ENCODE results near the gene KCNB1. TPM values are rescaled to one million over a fixed set of nuclear protein-coding genes. Genes with fewer than 3 reads are reported as not detected.

KCNB1 gene
- polyA plus RNA-seq, 1 donor from 2014 or later = 3.6 TPM

- Histone ChIP-seq H3K9ac (ENCODE audit: low read length) (no peak overlapping the region), H3K36me3 (ENCODE audit: insufficient read depth, low read length) (no peaks in the 10 kb centered on the region), H2AFZ (ENCODE audit: low read depth, low read length) (no peak overlapping the region), H3F3A (ENCODE audit: insufficient read depth, low read length, poor library complexity, severe bottlenecking) (no peaks in the 10 kb centered on the region), H3K9me2 (ENCODE audit: insufficient read depth, low read length) (no peaks in the 10 kb centered on the region), H3K4me3 (ENCODE audit: low read length) (no peak overlapping the region), H3K27ac (ENCODE audit: low read length) (no peak overlapping the region), H3K9me3 (ENCODE audit: low read length) (no peaks in the 10 kb centered on the region), H3K79me2 (replicated peaks; ENCODE audit: insufficient read depth, low read length) (no peaks in the 10 kb centered on the region), H4K20me1 (ENCODE audit: insufficient read depth) (no peaks in the 10 kb centered on the region), H3K4me2 (ENCODE audit: low read length) (no peak overlapping the region), H3K27me3 (ENCODE audit: insufficient read depth, low read depth, low read length) (no peaks in the 10 kb centered on the region)
- no peak for TF ChIP-seq MXI1 (conservative IDR thresholded peaks at IDR 0.05; ENCODE audit: poor library complexity, severe bottlenecking)
- TF ChIP-seq EZH2 (IDR thresholded peaks at IDR 0.05; ENCODE audit: borderline replicate concordance, insufficient read depth, low read length, poor library complexity, severe bottlenecking) = no peak
- no peak for TF ChIP-seq EP300 (conservative IDR thresholded peaks at IDR 0.05; ENCODE audit: poor library complexity, severe bottlenecking)
- no peak for TF ChIP-seq CTCF (IDR thresholded peaks at IDR 0.05; ENCODE audit: poor library complexity, severe bottlenecking)
- TF ChIP-seq TAF1 (IDR thresholded peaks at IDR 0.05; ENCODE audit: low read depth) = no peak
- TF ChIP-seq POLR2AphosphoS5 (IDR thresholded peaks at IDR 0.05) = no peak
- no peak for TF ChIP-seq RAD21 (conservative IDR thresholded peaks at IDR 0.05)
- no peak for TF ChIP-seq REST (IDR thresholded peaks at IDR 0.05; ENCODE audit: borderline replicate concordance)
Observed at GRCh38 chr20:49409302-49409974, 73.0 kb downstream of the KCNB1 start.

- Histone ChIP-seq H3K9me2 (ENCODE audit: insufficient read depth, low read length) (no peaks in the 10 kb centered on the region), H3K27me3 (ENCODE audit: insufficient read depth, low read depth, low read length) (no peaks in the 10 kb centered on the region)
- TF ChIP-seq SMC3 (conservative IDR thresholded peaks at IDR 0.05; ENCODE audit: poor library complexity) (no peak), EP300 (conservative IDR thresholded peaks at IDR 0.05; ENCODE audit: poor library complexity, severe bottlenecking) (no peak), RAD21 (conservative IDR thresholded peaks at IDR 0.05) (no peak), POLR2AphosphoS5 (IDR thresholded peaks at IDR 0.05) (no peak), TAF1 (IDR thresholded peaks at IDR 0.05; ENCODE audit: low read depth) (no peak), MXI1 (conservative IDR thresholded peaks at IDR 0.05; ENCODE audit: poor library complexity, severe bottlenecking) (no peak), CTCF (IDR thresholded peaks at IDR 0.05; ENCODE audit: poor library complexity, severe bottlenecking) (no peak), REST (IDR thresholded peaks at IDR 0.05; ENCODE audit: borderline replicate concordance) (no peak), EZH2 (IDR thresholded peaks at IDR 0.05; ENCODE audit: borderline replicate concordance, insufficient read depth, low read length, poor library complexity, severe bottlenecking) (no peak)
Observed at GRCh38 chr20:49408509-49409104, 73.9 kb downstream of the KCNB1 start.

More at GRCh38 chr20:49408509-49409104, 73.9 kb downstream of the KCNB1 start:
- Histone ChIP-seq H3F3A (ENCODE audit: insufficient read depth, low read length, poor library complexity, severe bottlenecking) (no peaks in the 10 kb centered on the region), H3K4me3 (ENCODE audit: low read length) (no peak overlapping the region), H3K4me2 (ENCODE audit: low read length) (no peak overlapping the region), H3K36me3 (ENCODE audit: insufficient read depth, low read length) (no peaks in the 10 kb centered on the region), H2AFZ (ENCODE audit: low read depth, low read length) (no peak overlapping the region), H4K20me1 (ENCODE audit: insufficient read depth) (no peaks in the 10 kb centered on the region), H3K9ac (ENCODE audit: low read length) (no peak overlapping the region), H3K9me3 (ENCODE audit: low read length) (no peaks in the 10 kb centered on the region), H3K79me2 (replicated peaks; ENCODE audit: insufficient read depth, low read length) (no peaks in the 10 kb centered on the region), H3K27ac (ENCODE audit: low read length) (no peak overlapping the region)
